SK-N-SH (cell line): Measurements from ENCODE around the gene SLC34A3.

Experiments used
- CTCF ChIP-seq: fragments of 200-600 bp; sonication (generic); IDR thresholded peaks from 2 replicates; pipeline ENCODE4 v1.6.1; 2017; ENCODE audit warnings: antibody characterized with exemption, mild to moderate bottlenecking, moderate library complexity
- EP300 ChIP-seq, 2 experiments: IDR thresholded peaks; 2 replicates each; pipeline versions ENCODE4 v1.4.0 to v1.6.1; 2012; ENCODE audit warnings: borderline replicate concordance in 1 of 2, low read depth in 1 of 2, low read length in 1 of 2
- EZH2phosphoT487 ChIP-seq: fragments of 200-600 bp; sonication (generic); IDR thresholded peaks from 2 replicates; pipeline ENCODE4 v1.6.1; 2017; ENCODE audit warnings: low read depth, mixed run types, mild to moderate bottlenecking, antibody characterized with exemption, moderate library complexity, borderline replicate concordance
- FOSL2 ChIP-seq: IDR thresholded peaks from 2 replicates; pipeline ENCODE4 v1.4.0; 2012; ENCODE audit warnings: low read depth, mild to moderate bottlenecking, moderate library complexity, borderline replicate concordance
- GABPA ChIP-seq: IDR thresholded peaks from 2 replicates; pipeline ENCODE4 v1.4.0; 2012; ENCODE audit warnings: low read depth, mild to moderate bottlenecking
- IRF3 ChIP-seq: fragments of 150-350 bp; IDR thresholded peaks from 2 replicates; pipeline ENCODE4 v1.6.1; 2016; ENCODE audit warnings: mild to moderate bottlenecking, low read depth, low read length
- NRF1 ChIP-seq: IDR thresholded peaks from 2 replicates; pipeline ENCODE4 v1.6.1; 2012; ENCODE audit warnings: low read depth, mild to moderate bottlenecking, low read length
- PBX3 ChIP-seq: IDR thresholded peaks from 2 replicates; pipeline ENCODE4; 2012
- POLR2AphosphoS5 ChIP-seq: IDR thresholded peaks from 2 replicates; pipeline ENCODE4 v1.6.1; 2012; ENCODE audit warnings: low read depth, low read length
- RAD21 ChIP-seq: IDR thresholded peaks from 2 replicates; pipeline ENCODE4 v1.6.1; 2012; ENCODE audit warnings: mild to moderate bottlenecking, low read length
- TAF1 ChIP-seq: IDR thresholded peaks from 2 replicates; pipeline ENCODE4 v1.6.1; 2012; ENCODE audit warnings: low read depth, mild to moderate bottlenecking, low read length, moderate library complexity, borderline replicate concordance
- YY1 ChIP-seq: IDR thresholded peaks from 2 replicates; pipeline ENCODE4 v1.4.0; 2012; ENCODE audit warnings: low read depth, mild to moderate bottlenecking
- ZBTB33 ChIP-seq: IDR thresholded peaks from 2 replicates; pipeline ENCODE4 v1.4.0; 2012; ENCODE audit warnings: low read depth, borderline replicate concordance

- TF ChIP-seq IRF3 (no peak), CTCF (no peak), NRF1 (no peak), EZH2phosphoT487 (no peak), POLR2AphosphoS5 (no peak), EP300 (IDR thresholded peaks at IDR 0.05; ENCODE audit: borderline replicate concordance in 1 of 2, low read depth in 1 of 2, low read length in 1 of 2) (no peak), ZBTB33 (no peak), RAD21 (no peak), PBX3 (no peak), FOSL2 (no peak), GABPA (no peak), TAF1 (no peak), YY1 (no peak)
These were observed 27.7 kb upstream of the SLC34A3 start for GRCh38 chr9:137202966-137203365.
